SH-SY5Y (cell line): Measurements from ENCODE around the gene SLC41A3.

Experiments used
- GATA2 ChIP-seq: IDR thresholded peaks from 2 replicates; pipeline ENCODE4 v1.6.1; 2011; ENCODE audit warnings: mild to moderate bottlenecking, low read depth, low read length
- GATA3 ChIP-seq: IDR thresholded peaks from 2 replicates; pipeline ENCODE4 v1.6.1; 2011; ENCODE audit warnings: low read depth, mild to moderate bottlenecking, low read length, moderate library complexity

Gene SLC41A3

DNA sequence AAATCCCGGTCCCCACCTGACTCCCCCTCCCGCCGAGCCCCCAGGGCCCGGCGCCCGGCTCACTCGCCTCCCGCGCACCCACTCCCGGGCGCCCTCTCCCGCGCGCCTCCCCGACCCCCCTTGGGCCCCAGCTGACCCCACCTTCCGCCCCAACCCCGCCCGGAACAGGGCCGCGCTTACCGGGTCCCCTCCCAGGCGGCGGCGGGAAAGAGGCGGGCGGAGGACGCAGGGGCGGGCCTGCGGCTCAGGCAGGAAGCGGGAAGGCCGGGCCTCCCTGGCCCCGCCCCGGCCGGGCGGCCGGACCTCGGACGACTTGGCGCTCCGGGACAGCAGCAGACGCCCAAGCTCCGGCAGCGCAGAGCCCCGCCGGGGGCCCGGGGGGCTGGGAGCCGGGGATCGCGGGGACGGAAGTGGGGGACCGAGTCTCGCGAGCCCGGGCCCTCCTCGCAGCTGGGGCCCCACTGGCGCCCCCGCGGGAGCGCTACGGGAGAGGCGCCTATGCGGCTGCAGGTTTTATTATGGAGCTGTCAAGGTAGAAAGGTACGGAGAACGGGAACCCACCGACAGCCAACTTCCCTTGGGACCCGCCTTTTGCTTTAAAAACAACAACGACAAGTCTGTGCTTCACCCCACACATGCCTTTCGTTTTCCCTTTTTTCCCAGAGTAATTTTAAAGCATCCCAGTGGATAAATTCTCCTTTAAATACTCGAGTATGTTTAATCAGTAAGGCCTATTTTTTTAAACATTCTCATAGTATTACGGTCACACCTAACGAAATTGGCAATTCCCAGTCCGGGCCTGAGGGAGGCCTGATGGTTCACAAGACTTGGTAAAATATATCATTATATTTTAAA is at the start of gene SLC41A3:
Gene SLC41A3 (minus strand): TSS at position 212 of the 855 bp plus-strand sequence. CDS start 15,905 bp downstream, outside the sequence.
- TF ChIP-seq GATA3: no peak
- no peak for TF ChIP-seq GATA2

- TF ChIP-seq GATA3 (no peak), GATA2 (no peak)
Observed at GRCh38 chr3:126133606-126134005, 49.7 kb upstream of the SLC41A3 start.

GRCh38 chr3:126132751-126133511 is 49.0 kb upstream of the SLC41A3 start:
- TF ChIP-seq GATA3: no peak
- TF ChIP-seq GATA2: no peak

GRCh38 chr3:126131881-126132750 is 48.2 kb upstream of the SLC41A3 start:
- TF ChIP-seq GATA3: no peak
- no peak for TF ChIP-seq GATA2

DNA sequence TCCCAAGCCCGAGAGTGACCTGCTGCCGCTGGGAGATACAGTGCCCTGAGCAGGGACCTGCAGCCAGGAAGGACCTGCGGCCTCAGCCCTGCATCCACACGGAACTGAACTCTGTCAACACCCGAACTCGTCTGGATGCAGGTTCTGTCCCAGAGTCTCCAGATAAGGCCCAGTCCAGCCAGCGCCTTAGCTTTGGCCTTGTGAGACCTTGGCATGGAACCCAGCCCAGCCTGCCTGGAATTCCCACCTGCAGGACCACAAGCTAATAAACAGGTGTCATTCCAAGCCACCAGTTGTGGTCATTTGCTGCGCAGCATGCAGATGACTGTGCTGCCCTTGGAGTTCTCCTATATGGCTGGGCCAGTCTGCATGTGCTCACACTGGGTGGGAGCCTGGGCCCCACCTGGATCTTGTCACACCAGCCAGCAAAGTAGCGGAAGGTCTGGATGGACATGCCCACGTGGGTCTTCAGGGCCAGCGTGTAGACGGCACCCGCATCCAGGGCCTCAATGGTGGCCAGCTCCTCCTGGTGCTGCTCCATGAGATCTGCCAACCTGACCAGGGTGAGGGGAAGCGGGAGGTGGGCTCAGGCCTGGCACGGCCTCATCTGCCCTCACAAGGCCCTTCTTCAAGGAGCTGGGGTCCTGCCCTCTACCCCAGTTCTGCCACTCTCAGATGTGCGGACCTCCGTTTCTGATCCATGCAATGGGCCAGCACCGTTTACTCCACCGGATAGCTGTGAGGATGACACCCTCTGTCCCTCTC is 47.2 kb upstream of the SLC41A3 start:
- TF ChIP-seq GATA3 (no peak), GATA2 (no peak)

- TF ChIP-seq GATA3 (no peak), GATA2 (no peak)
Observed at GRCh38 chr3:126130081-126130855, 46.3 kb upstream of the SLC41A3 start.

DNA sequence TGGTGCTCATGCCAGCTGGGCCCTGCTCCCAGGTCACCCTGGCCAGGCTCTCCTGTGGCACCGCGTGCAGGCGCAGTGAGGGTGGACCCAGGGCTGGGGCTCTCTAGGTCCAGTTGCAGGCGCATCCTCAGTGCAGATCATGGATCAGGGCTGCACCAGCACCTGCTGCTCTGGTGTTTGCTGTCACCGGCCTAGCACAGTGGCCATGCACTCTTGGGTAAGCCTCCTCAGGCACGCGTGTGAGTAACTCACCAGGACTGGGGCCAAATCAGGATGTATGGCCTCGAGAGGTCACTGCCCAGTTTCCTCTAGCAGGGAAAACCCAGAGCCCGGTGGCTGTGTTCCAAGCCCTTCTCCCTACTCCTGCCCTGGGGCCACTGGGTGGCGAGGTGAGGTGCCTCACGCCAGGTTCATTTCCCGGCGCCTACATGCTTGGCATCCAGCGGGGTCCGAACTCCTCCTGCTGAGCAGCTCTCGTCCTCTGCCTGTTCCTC is 45.5 kb upstream of the SLC41A3 start:
- TF ChIP-seq GATA2 (no peak), GATA3 (no peak)

DNA sequence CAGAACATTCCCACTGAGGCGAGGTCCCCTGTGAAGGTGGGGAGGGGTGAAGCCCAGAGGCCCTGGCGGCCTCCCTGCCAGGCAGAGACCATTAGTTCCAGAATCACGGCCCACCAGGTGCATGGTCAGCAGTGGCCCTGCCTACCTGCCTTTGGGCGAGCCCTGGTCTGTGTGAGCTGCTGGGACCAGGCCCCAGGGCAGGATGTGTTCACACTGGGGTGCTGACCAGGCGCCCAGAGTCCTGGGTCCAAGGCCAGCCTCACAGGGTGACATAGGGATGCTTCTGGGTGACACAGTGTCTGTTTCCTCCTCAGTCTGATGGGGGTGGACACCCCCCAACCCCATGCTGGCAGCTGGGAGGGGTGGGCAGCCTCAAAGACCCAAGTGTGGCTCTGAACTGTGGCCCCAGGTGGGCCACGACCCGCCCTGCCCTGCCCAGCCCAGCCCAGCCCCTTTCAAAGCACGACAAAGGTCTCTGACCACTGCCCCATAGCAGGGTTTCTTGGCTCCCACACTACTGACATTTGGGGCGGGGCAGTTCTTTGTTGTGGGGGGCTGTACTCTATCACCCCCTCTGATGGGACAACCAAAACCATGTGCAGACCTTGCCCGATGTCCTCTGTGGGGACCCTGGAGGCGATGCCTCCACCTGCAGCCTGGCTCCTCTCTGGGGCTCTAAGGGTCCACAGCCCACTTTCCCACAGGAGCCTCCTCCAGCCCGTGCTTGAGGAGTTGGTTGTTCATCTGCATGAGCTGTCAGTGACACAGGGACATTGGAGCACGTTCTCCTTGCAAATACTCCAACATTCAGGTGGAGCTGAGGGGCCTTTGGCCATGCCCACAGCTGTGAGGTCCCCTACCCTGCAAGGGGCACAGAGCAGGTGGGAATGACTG is 44.8 kb upstream of the SLC41A3 start:
- TF ChIP-seq GATA3 (no peak), GATA2 (no peak)

GRCh38 chr3:126127904-126128303 is 44.0 kb upstream of the SLC41A3 start:
- TF ChIP-seq GATA3 (no peak), GATA2 (no peak)

DNA sequence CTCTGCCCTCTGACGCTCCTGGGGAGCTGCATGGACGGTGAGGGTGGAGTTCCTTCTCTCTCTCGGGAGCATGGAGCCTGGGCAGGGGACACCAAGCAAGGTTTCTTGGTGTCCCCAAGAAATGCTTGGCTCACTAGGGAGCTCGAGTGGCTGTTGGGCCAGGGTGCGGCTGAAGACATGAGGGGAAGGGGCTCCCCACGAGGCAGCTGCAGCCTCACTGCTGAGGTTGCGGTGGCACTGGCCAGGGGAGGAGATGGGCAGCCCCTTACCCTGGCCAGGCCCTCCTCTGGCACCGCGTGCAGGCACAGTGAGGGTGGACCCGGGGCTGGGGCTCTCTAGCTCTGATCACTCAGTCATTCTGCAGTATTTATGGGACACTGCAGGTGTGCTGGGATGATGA is 43.5 kb upstream of the SLC41A3 start:
- no peak for TF ChIP-seq GATA2
- TF ChIP-seq GATA3: no peak

- TF ChIP-seq GATA3: no peak
- no peak for TF ChIP-seq GATA2
Observed at GRCh38 chr3:126126811-126127431, 43.0 kb upstream of the SLC41A3 start.
